Activated CD4-positive, CD25-positive, alpha-beta regulatory T cell treated with anti-CD3 and anti-CD28 coated beads, Interleukin-2, amount 50 U/mL, for 72 hours (primary cell): ENCODE measurements around the gene TNP1.

ENCODE experiments used
- DNase-seq: peaks from one replicate; pipeline ENCODE4 v3.0.0; 2021

The TNP1 gene

DNA sequence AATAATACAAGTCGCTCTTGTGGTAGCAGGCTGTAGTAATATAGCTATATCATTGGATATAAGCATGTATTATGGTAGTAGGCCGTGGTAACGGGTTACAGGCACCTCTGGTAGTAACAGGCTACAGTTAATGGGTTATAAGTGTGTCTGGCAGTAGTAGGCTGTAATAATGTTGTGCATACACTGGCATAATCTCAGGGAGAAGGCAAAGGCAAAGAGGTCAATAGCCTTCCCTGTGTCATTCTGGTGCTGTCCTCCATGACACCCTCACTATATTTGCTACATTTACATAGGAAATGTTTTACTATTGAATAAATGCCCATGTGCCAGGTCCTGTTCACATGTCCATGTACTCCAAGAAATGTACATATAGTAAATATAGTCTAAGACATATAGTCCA is 12.8 kb upstream of the TNP1 start:
- no peak for DNase-seq

DNA sequence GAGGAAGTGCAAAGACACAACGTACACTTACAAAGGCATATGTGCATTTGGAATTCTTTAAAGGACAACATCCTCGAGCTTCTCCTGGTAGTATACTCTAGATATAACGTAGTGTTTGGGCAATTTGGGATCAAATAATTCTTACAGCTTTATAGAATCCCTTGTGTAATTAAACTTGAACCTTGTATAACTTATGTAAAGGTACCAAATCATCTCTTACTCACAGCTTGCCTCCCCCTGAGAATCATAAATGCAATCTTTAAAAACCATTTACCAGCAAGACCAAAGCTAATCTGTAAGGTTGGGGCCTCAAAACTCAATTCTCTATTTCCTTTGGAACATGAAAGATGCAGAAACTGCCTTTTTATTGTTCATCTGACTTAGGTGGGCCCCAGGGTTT is 12.2 kb upstream of the TNP1 start:
- DNase-seq = no peak

DNA sequence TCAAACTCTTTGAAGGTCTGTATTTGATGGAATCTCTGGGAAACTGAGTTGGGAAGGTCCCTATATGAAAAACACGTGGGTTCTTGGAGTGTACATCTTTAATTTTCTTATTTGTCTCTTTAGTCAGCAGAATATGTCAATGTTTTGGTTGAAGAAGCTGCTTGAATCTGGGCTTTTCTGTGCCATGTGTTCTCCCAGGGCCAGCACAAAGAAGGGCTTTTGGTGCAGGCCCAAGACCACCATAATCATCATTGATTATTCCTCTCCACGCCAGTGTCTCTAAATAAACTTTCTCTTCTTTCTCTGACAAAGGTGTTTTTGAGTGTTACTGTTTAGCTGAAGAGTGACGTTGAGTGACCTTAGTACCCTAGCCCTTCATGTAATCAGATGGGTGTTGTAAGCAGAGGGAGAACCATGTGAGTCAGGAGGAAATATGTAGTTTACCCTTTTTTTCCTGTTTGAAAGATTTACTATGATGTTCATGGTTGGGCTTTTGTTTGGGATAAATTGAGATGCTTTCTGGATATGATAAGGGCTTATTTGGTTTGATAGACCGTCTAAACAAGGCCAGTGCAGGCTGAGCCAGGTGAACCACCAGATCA is 11.6 kb upstream of the TNP1 start:
- no peak for DNase-seq

DNA sequence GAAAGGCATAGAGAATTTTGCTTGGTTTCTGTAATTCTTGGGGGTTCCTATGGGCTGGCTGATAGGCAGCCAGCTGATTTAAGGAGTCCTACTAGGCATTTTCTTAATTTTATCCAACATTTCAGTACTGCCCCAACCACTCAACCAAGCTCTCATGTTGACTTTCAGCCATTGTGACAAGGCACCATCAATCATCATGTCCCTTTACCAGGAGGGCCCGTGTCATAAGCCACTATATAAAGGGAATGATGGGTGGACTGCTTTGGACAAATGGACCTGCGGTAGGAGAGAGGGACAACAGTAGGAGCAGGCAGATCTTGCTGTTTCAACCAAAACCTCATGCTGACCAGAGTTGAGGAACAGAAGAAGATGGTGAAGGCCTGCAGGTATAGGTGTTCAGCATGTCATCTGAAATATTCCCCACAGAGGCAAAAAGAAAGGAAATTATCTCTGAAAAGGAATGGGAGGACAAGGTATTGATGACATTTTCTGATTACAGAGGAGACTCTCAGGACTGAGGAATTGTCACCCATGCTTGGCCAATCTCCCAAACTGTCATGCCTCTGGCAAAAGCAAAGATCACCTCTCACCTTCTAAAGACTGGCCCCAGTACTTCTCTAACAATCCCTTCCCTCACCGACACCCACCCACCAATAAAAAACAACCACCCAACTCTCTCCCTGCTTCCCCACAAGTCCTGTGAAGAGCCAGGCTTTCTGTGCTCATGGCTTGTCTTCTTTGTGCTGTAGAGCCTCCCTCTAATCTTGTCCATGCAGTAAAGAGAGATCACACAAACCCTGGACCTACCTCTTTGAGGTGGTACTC is 10.9 kb upstream of the TNP1 start:
- no peak for DNase-seq

DNA sequence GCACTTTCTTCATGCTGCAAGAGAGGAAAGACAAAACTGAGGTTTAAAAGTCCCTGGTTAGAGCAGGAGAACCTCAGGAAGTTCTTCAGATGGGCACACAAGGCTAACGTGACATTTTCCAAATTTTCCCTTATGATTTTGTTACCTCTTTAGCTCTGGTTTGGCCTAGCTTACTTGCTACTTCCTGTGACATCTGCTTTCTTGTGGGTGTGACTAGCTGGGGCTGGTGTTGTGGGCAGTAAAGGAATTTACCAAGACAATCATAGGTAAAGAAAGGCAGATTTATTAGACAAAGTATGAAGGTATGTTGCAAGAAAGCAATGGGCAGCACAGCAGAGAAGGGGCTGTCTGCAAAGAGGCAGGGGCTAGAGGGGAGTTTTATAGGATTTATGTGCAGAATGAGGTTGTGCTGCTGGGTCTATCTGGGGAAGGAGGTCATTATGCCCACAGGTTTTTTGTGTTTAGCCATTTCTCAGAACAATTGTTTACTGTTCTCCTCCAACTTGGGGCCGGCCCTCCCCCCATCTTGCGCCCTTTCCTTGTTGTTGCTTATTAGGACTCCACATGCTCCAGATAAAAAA is 6.7 kb upstream of the TNP1 start:
- no peak for DNase-seq

DNA sequence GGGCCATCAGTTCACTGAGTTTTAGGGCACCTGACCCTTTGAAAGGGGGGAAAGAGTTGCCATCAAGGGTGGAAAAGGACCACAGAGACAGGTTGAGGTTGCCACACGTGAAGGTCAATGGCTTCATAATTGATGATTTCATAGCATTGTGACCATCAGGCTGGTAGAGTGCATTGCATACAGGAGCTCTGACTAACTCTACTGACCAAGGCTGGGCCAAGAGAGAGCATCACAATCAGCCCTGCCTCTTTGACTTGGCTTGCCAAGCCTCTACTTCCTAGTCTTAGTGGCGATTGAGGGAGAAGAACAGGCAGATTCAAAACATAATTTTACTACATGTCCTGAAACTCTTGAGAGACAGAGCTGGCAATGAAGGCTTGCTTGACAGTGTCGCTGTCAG is 5.8 kb upstream of the TNP1 start:
- DNase-seq = no peak

DNA sequence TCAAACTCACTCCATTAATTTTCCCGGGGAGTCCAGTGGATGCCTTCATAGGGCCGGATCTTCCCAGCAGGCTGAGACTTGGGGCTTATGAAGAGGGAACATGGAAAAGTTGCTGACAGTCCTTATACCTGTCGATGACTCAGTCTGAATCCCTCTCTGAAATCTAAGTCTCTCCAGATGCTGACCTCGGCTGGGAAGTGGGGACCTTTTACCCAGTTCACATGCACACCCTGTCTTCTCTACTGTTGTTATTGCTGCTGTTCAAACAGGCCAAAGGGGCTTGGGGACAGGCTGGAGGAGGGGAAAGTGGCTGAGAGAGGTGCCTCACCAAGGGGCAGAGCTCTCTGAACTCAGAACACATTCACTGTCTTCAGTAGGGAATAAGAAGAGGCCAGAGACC is 4.1 kb upstream of the TNP1 start:
- no peak for DNase-seq

DNA sequence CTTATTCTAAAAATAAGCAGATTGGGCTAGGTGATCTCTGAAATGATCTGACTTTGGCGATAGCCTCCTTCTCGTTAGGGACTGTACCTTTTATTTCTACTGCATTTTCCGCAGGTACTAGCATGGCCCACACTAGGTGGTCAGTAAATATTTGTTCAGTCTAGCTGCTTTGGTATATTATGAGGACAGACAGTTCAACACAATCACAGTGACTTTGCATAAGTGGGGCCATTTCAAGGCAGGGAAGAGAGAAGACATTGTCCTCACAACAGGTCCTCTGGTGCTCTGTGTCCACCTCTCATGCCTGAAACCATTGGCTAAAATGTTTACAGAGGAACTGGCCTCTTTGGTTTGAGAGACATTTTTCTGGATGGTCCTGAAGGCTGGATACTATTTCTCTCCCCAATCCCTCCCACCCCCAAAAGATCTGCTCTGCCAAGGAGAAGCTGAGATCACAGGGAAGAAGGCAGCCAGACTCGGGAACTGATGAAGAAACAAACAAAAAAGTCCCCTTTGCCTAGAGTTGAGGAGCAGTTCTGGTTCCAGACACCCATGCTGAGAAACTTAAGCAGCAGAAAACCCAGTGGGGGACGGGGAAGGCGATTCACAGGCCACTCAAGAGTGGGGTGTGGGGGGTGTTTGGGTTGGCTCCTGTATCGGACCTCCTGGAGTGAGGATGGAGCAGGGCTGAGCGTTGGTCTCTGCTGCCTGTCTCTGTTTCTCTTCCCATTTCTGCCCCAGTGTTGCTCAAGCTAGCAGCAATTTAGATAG is 2.9 kb upstream of the TNP1 start:
- DNase-seq = no peak

DNA sequence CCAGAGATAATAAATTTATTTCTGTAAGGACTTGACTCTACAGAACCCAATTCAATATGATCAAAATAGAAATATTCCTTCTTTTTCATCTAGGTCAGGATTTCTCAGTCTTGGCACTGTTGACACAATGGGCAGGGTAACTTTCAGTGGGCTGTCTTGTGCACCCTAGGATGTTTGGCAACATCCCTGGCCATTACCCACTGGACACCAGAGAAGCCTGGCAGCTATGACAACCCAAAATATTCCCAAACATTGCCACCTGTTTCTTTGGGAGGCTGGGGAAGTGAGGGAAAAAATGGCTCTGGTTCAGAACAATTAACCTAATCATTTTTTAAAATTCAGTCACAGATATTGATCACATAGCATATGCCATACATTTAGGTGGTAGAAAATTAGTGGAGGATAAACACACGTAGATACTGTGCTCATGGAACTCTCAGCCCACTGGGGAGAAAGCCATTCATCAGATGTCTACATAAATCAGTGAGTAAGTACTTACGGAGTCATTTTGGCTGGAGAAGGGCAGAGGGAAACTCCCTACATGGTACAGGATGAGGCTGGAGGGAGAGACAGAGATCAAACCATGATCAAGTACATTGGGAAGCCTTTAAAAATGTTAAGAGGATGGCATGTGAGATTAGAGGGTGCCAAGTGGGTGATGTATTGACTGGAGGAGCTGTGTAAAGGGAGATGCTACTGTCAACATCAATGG is 718 bp upstream of the TNP1 start:
- no peak for DNase-seq

DNA sequence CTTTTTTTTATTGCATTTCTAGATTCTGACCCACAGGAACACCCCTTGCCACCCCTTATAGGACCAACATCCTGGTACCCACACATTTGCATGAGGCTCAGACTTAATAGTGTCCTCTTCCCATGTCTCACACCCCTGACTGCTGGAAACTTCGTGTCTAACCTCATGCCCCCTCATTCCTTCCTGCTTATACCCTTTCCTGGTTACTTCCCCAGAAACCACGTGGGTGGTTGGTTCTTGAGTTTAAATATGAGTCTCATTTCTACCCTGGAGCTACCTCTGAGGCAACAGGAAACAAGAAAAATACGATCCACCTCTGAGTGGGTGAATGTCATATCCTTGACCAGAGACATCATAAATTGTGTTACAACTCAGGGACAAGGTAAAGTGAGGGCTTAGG is 1.6 kb downstream of the TNP1 start:
- DNase-seq = no peak

DNA sequence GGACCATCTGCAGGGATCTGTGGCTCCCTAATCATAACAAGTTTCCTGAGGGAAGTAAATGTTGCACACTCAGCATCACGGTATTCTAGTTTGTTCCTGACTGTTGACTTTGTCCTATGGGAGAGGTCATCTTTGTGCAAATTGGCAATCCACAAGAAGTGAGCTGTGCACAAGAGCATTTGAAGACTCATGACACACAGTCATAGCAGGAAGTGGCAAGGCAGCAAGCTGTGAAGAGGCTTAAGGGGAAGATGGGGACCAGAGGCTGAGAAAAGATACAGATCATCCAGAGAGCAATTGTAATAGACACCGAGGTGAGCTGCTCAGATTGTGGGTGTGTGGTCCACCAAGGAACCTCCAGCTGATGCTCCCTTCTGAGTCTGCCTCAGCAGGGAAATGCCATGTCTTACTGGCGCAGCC is 2.7 kb downstream of the TNP1 start:
- no peak for DNase-seq

DNA sequence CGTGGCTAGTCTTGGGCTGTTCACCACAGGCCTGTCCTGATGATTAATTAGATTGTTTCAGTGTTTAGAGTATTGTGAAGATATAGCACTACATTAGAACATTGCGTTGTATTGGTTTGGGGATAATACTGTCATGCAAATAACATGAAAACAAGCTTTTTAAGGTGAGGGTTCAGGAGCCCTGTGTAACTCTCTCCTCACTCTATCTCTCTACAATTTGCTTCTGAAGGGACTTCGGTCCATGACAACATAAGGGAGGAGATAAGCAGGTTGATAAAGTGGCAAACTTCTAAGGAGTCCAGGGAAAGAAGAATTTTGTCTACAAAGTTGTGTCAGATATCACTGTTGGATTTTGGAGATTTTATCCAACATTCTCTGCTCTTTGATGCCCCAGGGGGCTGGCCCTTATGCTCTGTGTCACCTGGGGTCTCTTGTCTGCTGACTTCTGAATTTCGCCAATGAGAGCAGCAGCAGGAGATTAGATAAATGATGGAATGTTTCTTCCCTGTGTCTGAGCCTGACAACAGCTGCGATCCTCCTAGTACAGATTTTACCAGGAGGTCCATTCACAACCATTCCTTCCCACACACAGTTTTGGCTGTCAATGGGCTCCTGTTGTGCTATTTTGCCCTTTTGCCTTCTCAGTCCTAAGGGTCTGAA is 3.3 kb downstream of the TNP1 start:
- no peak for DNase-seq

DNA sequence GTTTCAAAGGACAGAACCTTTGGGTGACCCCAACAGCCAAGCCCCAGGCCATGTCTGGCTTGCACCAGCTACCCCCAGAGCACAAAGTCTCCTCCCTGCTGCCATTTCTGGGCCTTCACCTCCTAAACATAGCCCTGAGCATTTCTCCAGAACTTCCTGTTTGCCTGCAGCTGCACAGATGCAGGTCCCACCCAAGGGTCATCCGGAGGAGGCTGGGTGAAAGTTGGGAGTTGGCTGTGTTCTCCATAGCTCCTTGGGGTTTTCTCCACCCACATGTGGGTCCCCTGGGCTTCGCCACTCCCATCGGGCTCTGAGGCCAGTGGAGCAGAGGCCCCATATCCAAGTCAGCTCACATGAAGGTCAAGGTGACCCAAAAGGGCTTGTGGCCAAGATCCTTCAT is 4.3 kb downstream of the TNP1 start:
- DNase-seq = no peak

DNA sequence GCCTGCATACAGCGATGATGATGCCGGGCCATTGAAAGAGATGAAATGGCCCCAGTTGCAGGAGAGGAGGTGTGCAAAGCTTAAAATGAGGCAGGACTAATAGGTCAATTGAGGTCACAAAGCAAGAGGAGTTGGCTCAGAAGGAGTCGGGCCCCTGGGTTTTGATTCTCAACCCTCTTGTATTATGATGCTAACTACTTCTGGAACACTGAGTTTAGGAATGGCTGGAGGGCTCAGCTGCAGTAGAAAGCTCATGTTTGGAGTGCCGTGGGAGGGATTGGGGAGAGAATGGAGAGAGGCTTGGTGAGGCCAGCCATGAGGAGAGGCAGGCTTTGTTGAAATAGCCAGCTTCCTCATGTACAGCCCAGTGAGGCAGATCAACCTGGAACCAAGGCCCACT is 4.8 kb downstream of the TNP1 start:
- DNase-seq = no peak

DNA sequence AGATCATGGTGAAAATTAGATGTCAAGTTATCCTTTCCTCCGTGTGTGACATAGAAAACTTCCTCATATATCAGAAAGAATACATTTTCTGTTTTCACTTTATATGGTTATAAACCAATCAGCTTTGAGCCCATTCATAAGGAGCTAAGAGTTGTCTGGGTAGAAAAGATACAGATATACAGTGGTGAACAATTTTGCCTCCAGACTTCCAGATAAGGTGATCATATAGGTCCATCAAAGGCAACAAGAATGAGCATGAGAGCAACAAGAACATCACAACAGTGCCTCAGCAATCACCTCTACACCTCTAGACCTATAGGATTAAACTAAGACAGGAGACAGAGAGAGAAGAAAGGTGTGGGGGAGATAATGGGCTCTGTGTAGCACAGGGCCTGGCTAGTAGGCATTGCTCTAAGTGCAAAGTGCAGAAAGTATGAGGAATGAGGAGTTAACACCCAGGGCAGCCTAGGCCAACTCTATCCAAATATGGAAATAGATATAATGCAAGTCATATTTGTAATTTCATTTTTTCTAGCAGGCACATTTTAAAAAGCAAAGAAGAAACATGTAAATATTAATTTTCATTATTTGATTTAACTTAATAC is 8.3 kb downstream of the TNP1 start:
- no peak for DNase-seq

DNA sequence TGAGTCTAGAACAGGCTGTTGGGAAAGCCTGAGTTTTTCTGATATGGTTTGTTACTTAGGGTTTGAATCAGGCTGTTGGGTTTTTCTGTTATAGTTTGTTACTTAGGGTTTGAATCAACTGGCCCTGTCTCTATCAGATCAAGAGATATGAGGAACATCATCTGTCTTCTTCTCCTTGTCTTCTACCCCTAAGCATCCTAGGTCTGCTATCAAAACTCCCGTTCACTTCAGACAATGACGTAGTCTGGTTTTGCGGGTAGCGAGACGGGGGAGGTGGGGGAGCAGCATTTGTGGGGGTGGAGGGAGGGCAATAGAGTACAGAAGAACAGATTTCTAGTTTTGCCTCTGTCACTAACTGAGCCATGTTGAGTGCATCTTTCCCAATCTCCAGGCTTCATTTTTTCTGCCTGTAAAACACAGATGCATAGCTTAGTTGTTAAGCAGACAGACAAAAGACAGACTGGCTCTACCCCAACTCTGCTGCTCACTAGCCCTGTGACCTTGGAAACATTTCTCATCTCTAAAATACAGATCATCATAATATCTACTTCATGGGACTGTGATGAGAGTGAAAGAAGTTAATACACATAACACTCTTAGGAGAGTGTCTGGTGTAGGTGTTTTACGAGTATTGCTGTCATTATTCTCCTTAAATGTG is 9.1 kb downstream of the TNP1 start:
- no peak for DNase-seq

DNA sequence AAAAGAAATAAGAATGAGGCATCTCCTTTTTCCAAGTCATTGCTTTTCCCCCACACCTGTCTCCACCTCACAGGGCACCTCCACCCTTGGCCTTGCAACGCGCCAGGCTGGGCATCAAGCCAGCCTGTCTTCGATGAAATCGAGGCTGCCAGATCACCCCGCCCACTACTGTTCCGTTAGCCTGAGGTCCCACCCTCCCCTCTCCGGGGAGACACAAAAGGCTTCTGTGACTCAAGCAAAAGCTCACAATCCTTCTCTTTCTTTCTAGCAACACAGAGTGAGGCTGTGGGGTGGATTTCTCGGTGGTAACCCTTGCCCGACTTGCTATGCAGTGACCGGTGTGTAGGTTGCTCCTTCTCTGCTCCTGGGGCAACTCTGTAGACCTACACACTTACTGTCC is 9.9 kb downstream of the TNP1 start:
- DNase-seq = no peak

DNA sequence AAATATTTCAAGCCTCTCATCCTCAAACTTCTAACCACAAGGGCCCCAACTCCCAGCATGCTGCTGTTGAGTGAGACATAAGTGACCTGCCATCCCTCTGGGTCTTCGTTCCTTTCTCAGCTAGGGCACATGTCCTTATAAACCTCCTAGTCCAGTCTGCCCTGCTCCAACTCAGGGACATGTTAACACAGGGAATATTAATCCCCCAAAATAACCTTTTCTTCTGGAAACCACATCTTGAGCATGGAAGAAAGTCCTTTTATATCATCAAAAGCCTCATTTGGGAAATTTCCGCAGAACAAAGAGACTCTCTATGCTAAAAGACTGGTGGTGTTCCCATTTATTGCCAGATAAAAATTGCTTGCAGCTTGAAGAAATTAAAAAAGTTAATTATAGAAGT is 14.4 kb downstream of the TNP1 start:
- no peak for DNase-seq

DNA sequence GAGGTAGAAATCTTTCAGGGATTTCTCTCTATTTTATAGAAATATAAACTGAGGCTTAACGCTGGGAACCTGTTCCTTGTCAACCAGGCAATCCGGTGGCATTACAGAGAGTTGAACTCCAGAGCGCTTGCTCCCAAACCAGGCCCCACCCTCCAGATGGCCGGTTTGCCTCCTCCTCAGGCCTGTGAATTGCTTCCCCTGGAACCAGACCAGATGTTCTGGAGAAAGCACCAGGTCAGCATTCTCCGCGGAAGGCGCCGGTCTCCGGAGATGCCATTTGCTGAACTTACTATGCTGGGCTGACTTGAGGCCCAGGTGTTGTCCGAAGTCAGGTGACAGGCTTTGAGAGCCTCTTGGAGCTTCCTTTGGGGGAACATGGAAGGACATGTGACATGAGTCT is 17.2 kb downstream of the TNP1 start:
- DNase-seq = no peak

DNA sequence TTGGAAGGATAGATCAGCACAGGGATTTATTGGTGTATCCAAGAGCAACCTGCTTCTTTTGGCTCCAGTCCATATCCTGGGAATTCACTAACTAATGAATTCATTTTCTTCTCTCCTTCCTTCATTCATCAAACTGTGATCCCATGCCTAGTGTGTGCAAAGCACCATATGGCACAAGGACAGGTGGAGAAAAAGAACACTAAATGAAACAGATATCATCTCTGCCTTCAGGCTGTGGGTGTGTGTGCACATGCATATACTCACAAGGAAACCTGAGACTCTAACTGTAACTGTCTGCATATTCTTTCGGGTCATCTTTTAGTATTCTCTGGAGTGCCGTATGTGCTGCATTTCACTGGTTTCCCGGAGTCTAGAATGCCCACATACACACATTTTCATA is 20.2 kb downstream of the TNP1 start:
- DNase-seq = no peak

DNA sequence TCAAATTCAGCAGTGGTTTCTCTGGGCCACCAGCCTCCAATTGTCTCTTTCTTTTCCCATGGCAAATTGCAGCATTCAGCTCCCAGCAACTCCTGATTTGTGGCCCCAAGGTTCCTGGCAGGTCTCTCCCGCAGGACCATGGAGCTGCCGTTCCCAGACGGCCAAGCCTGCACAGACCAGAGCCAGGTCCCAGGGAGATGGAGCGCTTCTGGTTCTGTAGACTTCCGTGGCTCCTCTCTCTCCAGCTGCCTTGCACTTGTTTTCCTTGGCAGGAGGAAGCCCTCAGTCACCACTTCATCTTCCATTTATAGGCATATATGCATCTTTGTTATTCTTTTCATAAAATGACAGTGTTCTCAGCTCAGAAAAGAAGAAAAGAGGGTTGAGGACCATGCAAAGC is 21.7 kb downstream of the TNP1 start:
- DNase-seq = no peak

DNA sequence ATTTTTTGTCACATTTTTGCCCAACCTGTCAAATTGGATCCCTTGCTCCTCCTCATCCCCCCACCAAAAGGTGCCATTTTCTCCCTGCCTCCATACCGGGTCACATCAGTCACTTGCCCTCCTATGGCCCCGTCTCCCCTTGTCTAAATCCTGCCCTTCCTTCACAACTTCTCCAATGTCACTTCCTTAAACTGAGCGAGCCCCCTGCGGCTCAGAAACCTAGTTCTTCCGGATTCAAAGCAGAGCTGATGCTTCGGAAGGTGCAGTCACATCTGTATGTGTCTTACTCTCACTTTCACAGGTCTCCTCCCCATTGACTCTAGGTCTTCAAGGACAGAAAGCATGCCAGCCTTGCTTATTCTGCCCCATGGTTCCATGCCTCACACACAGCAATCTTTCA is 22.1 kb downstream of the TNP1 start:
- no peak for DNase-seq
